AG04449 (cell line): Measurements from ENCODE around the gene CBX8.

Experiments used
- CTCF ChIA-PET: fragments of 350-600 bp; formaldehyde crosslinking; extraction: SDS; loops from one replicate; lab custom pipeline; 2021; ENCODE audit warnings: antibody characterized with exemption; lab: Yijun Ruan, JAX
- POLR2A ChIA-PET: fragments of 400-600, 350-600 bp; formaldehyde crosslinking; extraction: SDS; loops from one replicate; lab custom pipeline; 2020; ENCODE audit warnings: antibody characterized with exemption, inconsistent platforms; lab: Yijun Ruan, JAX
- DNase-seq: peaks from one replicate; pipeline ENCODE4 v3.0.0-alpha.2; 2010; ENCODE audit warnings: low read depth, low spot score
- H3K4me3 ChIP-seq: 2 replicates; pipeline ENCODE4 v1.5.1; 2011; ENCODE audit warnings: low read depth, mild to moderate bottlenecking, control low read depth, low read length
- CTCF ChIP-seq: IDR thresholded peaks from one replicate; pipeline ENCODE4 v1.5.1; 2011; ENCODE audit warnings: mild to moderate bottlenecking, moderate library complexity, low read length, control low read depth, inconsistent platforms; ENCODE audit not compliant: insufficient read depth; ENCODE audit errors: missing control alignments

Gene CBX8

DNA sequence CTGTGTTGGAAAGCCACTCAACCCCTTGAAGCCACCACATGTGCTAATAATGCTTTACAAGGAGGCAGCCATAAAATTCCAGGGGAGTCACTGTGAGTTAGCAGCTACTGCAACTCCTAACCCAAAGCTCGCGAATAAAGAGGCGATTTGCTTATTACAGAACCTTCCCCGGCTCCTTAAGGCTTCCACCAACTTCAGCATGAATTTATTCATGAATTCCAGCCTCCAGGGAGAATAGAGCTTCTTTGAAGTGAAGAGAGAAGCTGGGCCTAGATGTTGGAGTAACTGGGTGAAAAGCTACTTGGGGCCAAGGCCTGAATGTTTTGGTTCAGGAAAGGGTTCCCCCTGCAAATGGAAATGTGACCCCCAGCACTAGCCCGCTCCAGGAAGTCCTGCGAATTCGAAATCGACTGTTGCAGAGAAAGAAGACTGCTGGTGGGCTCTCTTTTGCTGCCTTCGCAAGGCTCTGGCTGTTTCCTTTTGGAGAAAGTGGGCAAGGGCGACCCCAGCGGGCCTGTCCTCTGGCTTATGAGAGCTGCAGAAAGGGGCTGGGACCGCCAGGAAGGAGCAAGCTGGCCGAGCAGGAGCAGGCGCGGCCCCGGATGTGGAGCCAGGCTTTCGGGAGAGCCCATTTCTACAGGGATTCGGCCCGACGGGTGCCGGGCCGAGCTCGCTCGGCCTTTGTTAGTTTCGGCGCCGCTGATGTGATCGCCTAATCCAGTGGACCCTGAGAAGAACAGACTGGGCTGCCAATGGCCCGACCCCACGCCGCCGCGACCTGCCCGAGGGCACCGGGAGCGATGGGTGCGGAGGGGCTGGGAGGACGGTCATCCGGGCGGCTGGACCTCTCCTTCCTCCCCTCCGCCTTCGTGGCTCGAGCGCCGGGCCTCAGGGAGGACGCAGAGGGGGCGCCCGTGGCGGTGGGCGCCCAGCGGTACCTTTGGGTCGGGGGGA is 7.6 kb downstream of the CBX8 start:
- DNase-seq = no peak
- ChIA-PET POLR2A (no interaction called here), CTCF (interaction anchor here (0.7 to 2.2 kb wide), 18 partner anchors 8 to 220 kb away, joined by 3 to 15 read pairs (median 4); partner anchors contain the start of gene CBX2)
- no peak overlapping the region for H3K4me3 ChIP-seq
- TF ChIP-seq CTCF = no peak

DNA sequence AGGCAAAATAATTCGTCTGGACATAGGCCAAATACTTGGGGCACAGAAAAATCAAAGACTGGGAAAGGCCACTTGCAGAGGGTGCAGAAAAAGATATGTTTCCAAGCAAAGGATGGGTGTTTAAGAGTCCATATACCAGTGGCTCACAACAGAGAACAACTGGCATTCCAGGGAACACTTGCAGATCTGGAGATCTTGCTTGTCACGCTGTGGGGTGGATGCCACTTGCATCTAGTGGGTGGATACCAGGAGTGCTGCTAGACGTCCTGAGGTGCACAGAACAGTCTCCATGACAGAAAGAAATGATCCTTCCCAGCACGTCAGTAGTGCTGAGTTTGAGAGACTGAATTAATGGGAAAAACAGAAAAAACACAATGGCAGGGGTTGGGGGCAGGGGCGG is 8.4 kb downstream of the CBX8 start:
- no peak for TF ChIP-seq CTCF
- ChIA-PET CTCF (interaction anchor here (1.1 to 2.2 kb wide), 8 partner anchors 9 to 218 kb away, joined by 3 to 15 read pairs (median 4); partner anchors contain the start of gene CBX2), POLR2A (no interaction called here)
- no peak for DNase-seq
- no peak overlapping the region for H3K4me3 ChIP-seq

DNA sequence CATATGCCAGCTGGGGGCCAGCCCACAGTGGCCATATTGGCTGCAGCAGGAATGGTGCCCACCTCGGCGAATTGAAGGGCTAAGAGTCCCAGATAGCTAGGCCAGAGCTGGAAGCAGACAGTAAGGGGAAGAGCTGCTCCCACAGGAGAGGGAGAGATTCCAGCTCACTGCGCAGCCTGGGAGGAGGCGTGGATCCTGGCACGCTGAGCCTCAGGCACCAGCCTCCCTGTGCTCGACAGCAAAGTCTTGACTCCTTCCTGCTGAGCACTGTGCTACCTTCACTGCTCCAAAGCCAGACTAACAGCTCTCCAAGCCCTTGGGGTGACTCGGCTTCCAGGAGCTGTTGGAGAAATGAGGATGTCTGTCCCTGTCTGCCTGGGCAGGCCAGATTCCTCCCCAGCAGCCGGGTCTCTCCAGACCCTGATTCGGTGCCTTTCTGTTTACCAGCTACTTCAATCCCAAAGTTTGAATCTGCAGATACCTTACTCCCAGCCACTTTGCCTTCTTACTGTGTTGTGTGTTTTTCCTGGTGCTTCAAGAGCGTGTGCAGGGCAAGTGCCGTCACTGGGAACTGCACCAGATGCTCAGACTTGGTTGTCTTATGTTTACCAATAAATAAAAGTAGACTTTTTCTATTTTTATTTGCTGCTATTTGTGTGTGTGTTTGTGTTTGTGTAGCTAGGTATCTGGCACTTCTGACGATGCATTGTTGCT is 9.8 kb downstream of the CBX8 start:
- TF ChIP-seq CTCF = no peak
- ChIA-PET CTCF (interaction anchor here (1.1 to 1.7 kb wide), 7 partner anchors 8 to 205 kb away, joined by 3 to 8 read pairs (median 4); partner anchors contain the start of genes CBX4 and CBX8), POLR2A (interaction anchor here (0.9 kb wide), 1 partner anchor 52 kb away, joined by 3 read pairs; the partner anchor contains the start of gene CBX4)
- H3K4me3 ChIP-seq = no peak overlapping the region
- DNase-seq = no peak

- CTCF ChIA-PET = interaction anchor here (1.1 to 1.7 kb wide), 4 partner anchors 7 to 206 kb away, joined by 4 to 8 read pairs (median 6); partner anchors contain the start of gene CBX8
Observed at GRCh38 chr17:79785900-79786810, 10.7 kb downstream of the CBX8 start.

More at GRCh38 chr17:79785900-79786810, 10.7 kb downstream of the CBX8 start:
- TF ChIP-seq CTCF = no peak
- POLR2A ChIA-PET = interaction anchor here (0.9 kb wide), 1 partner anchor 53 kb away, joined by 3 read pairs; the partner anchor contains the start of gene CBX4
- no peak overlapping the region for H3K4me3 ChIP-seq
- DNase-seq = no peak
